ENCODE results near the gene ARL8A. TPM values are rescaled to one million over a fixed set of nuclear protein-coding genes. Genes with fewer than 3 reads are reported as not detected.

Gene ARL8A
- total RNA-seq, 1 donor from 2014 or later: 30.3 TPM

- no peak overlapping the region for H3K4me3 ChIP-seq (ENCODE audit: low read depth, low read length)
- H3K36me3 ChIP-seq (ENCODE audit: control insufficient read depth, insufficient read depth, low read length): no peaks in the 10 kb centered on the region
- no peak for TF ChIP-seq CTCF (IDR thresholded peaks at IDR 0.05; ENCODE audit: insufficient read depth, low read length, severe bottlenecking)
- FAIRE-seq (no peak), DNase-seq (ENCODE audit: low read depth) (peak; percentile 18)
- H3K27me3 ChIP-seq (ENCODE audit: control insufficient read depth, insufficient read depth, low read length): no peaks in the 10 kb centered on the region
These were observed 58.7 kb downstream of the ARL8A start for GRCh38 chr1:202085682-202086373.

- no peak for TF ChIP-seq CTCF (IDR thresholded peaks at IDR 0.05; ENCODE audit: insufficient read depth, low read length, severe bottlenecking)
- no peaks in the 10 kb centered on the region for H3K27me3 ChIP-seq (ENCODE audit: control insufficient read depth, insufficient read depth, low read length)
- H3K4me3 ChIP-seq (ENCODE audit: low read depth, low read length): no peak overlapping the region
- H3K36me3 ChIP-seq (ENCODE audit: control insufficient read depth, insufficient read depth, low read length): no peaks in the 10 kb centered on the region
- FAIRE-seq (no peak), DNase-seq (ENCODE audit: low read depth) (no peak)
These were observed 59.5 kb downstream of the ARL8A start for GRCh38 chr1:202084791-202085681.

Other genes with a start within 250 kb of the ARL8A start
- gene LMOD1, start 198.2 kb downstream of the ARL8A start, total RNA-seq: 0.26 TPM in 1 of 2 replicates, not detected in the other
- gene TIMM17A, start 189.2 kb downstream of the ARL8A start, total RNA-seq: 53.4 and 74.9 TPM in 2 replicates
- gene RNPEP, start 162.1 kb downstream of the ARL8A start, total RNA-seq: 27.3 and 39.8 TPM in 2 replicates
- 66.1 and 105 TPM in 2 replicates for gene ELF3, start 134.2 kb downstream of the ARL8A start, total RNA-seq
- under 0.01 TPM in 1 of 2 replicates, not detected in the other for gene GPR37L1, start 21.8 kb downstream of the ARL8A start, total RNA-seq
- under 0.01 TPM in 1 of 2 replicates, not detected in the other for gene PTPN7, start 15.9 kb upstream of the ARL8A start, total RNA-seq
- gene LGR6, start 49.1 kb upstream of the ARL8A start, total RNA-seq: under 0.01 TPM in 1 of 2 replicates, not detected in the other
- gene UBE2T, start 197.2 kb upstream of the ARL8A start, total RNA-seq: 1.9 and 4.7 TPM in 2 replicates
- gene PPP1R12B, start 204.0 kb upstream of the ARL8A start, total RNA-seq: 8.7 and 16.4 TPM in 2 replicates

All from bronchial epithelial cell (primary cell).